ENCODE measurements around the gene FAM25G. TPM values are rescaled to one million over a fixed set of nuclear protein-coding genes. Genes with fewer than 3 reads are reported as not detected.

FAM25G gene
- total RNA-seq, 4 donors from 2014 or later, result 10.0 to 30.8 TPM; not detected in 2

- Histone ChIP-seq H3K4me3 (no peak overlapping the region), H3K4me1 (peaks cover 0 to 18% (median 2%) of the 10 kb centered on the region in 3 donors), H3K27ac (no peak overlapping the region), H3K27me3 (peaks cover 0 to 30% (median 0%) of the 10 kb centered on the region in 4 donors), H3K9me3 (peaks cover 0 to 21% (median 9%) of the 10 kb centered on the region in 3 donors), H3K36me3 (no peaks in the 10 kb centered on the region)
- intact Hi-C loops (cut with DNase I), result no loop called here
- TF ChIP-seq CTCF (IDR thresholded peaks at IDR 0.05) (no peak), POLR2A (IDR thresholded peaks at IDR 0.05) (no peak)
- 61 to 77% methylated on average over 2 of the region's 2 CpGs for WGBS, 2 donors
- no peak for DNase-seq
Measured at GRCh38 chr10:47443145-47443544, 48.4 kb downstream of the FAM25G start.

- H3K36me3 ChIP-seq, result no peaks in the 10 kb centered on the region
- H3K4me1 ChIP-seq, result peaks cover 0 to 18% (median 2%) of the 10 kb centered on the region in 3 donors
- H3K27ac ChIP-seq, result no peak overlapping the region
- peaks cover 0 to 27% (median 9%) of the 10 kb centered on the region in 3 donors for H3K9me3 ChIP-seq
- no CpG with 5 or more reads among the region's 5 CpGs for WGBS, 2 donors
- peaks cover 0 to 30% (median 0%) of the 10 kb centered on the region in 4 donors for H3K27me3 ChIP-seq
- TF ChIP-seq POLR2A (IDR thresholded peaks at IDR 0.05) (no peak), CTCF (IDR thresholded peaks at IDR 0.05) (no peak)
- DNase-seq, result no peak
- intact Hi-C loops (cut with DNase I), result no loop called here
- H3K4me3 ChIP-seq, result no peak overlapping the region
Measured at GRCh38 chr10:47442351-47442750, 49.1 kb downstream of the FAM25G start.

- Histone ChIP-seq H3K27me3 (peaks cover 0 to 30% (median 0%) of the 10 kb centered on the region in 4 donors), H3K4me1 (peaks cover 0 to 18% (median 2%) of the 10 kb centered on the region in 3 donors), H3K4me3 (no peak overlapping the region), H3K9me3 (peaks cover 0 to 28% (median 9%) of the 10 kb centered on the region in 3 donors), H3K36me3 (no peaks in the 10 kb centered on the region), H3K27ac (no peak overlapping the region)
- no peak for TF ChIP-seq POLR2A (IDR thresholded peaks at IDR 0.05)
- no peak for TF ChIP-seq CTCF (IDR thresholded peaks at IDR 0.05)
- intact Hi-C loops (cut with DNase I), result no loop called here
- DNase-seq, result no peak
- 64 to 76% methylated on average over 4 of the region's 4 CpGs for WGBS, 2 donors
Measured at GRCh38 chr10:47441938-47442337, 49.6 kb downstream of the FAM25G start.

- H3K9me3 ChIP-seq, result peaks cover 0 to 12% (median under 1%) of the 10 kb centered on the region in 3 donors
- intact Hi-C loops (cut with DNase I), result no loop called here
- WGBS, 2 donors, result 74 to 85% methylated on average over 4 of the region's 4 CpGs
- H3K27me3 ChIP-seq, result peaks cover 0 to 30% (median 0%) of the 10 kb centered on the region in 4 donors
- no peak overlapping the region for H3K4me3 ChIP-seq
- H3K4me1 ChIP-seq, result peaks cover 0 to 18% (median 2%) of the 10 kb centered on the region in 3 donors
- no peak for DNase-seq
- H3K36me3 ChIP-seq, result no peaks in the 10 kb centered on the region
- TF ChIP-seq POLR2A (IDR thresholded peaks at IDR 0.05), result no peak
- no peak for TF ChIP-seq CTCF (IDR thresholded peaks at IDR 0.05)
- no peak overlapping the region for H3K27ac ChIP-seq
Measured at GRCh38 chr10:47440207-47440606, 51.3 kb downstream of the FAM25G start.

- H3K4me3 ChIP-seq, result no peak overlapping the region
- peaks cover 0 to 18% (median 2%) of the 10 kb centered on the region in 3 donors for H3K4me1 ChIP-seq
- DNase-seq, result no peak
- intact Hi-C loops (cut with DNase I), result no loop called here
- WGBS, 2 donors, result 21 to 22% methylated on average over 6 of the region's 6 CpGs
- TF ChIP-seq POLR2A (IDR thresholded peaks at IDR 0.05) (no peak), CTCF (IDR thresholded peaks at IDR 0.05) (peak; percentile 19 to 84 (median 64))
- no peak overlapping the region for H3K27ac ChIP-seq
- H3K36me3 ChIP-seq, result no peaks in the 10 kb centered on the region
- peaks cover 0 to 17% (median 0%) of the 10 kb centered on the region in 3 donors for H3K9me3 ChIP-seq
- peaks cover 0 to 31% (median 0%) of the 10 kb centered on the region in 4 donors for H3K27me3 ChIP-seq
Measured at GRCh38 chr10:47438857-47439474, 52.5 kb downstream of the FAM25G start.

Small RNA genes within 50 kb of the gene (small RNA-seq; reads per million reads assigned to genes)
- gene AL591684.3 (0 reads per million in 4 donors), gene RNA5SP312 (0 reads per million in 4 donors)

Other genes starting within 250 kb of the FAM25G start
- 10 to 100 TPM in 1 of 4 donors, under 1 TPM in 3; 0.29 to 12.6 (median 0.57) TPM for gene GDF10, start 191.5 kb downstream of the FAM25G start, total RNA-seq
- gene GDF2, start 169.2 kb downstream of the FAM25G start, total RNA-seq, result not detected
- gene RBP3, start 143.3 kb downstream of the FAM25G start, total RNA-seq, result not detected
- gene ZNF488, start 107.4 kb downstream of the FAM25G start, total RNA-seq, result 1 to 10 TPM in 1 of 4 donors, under 1 TPM in 3; 0.29 to 1.4 (median 0.73) TPM
- gene ANXA8, start 7.6 kb downstream of the FAM25G start, total RNA-seq, result 100 to 1,000 TPM; 101 to 213 (median 180) TPM
- gene AGAP9, start 31.9 kb upstream of the FAM25G start, total RNA-seq, result 1 to 10 TPM in 3 of 4 donors, under 1 TPM in 1; 0.94 to 8.8 (median 3.3) TPM